NCI-H1436 (cell line): Measurements from ENCODE around the gene DNAH14.
A peak's percentile ranks its signal among the peaks of the same experiment; 100 is the strongest.

ENCODE experiments used
- DNase-seq: peaks from one replicate; lab custom pipeline; 2025; lab: John Stamatoyannopoulos, UW

Gene DNAH14

GRCh38 chr1:225407755-225408154 lies 478.3 kb downstream of the DNAH14 start:
- no peak for DNase-seq

- DNase-seq, result no peak
These were observed 478.8 kb downstream of the DNAH14 start for GRCh38 chr1:225408249-225408648.

GRCh38 chr1:225409051-225409450 lies 479.6 kb downstream of the DNAH14 start:
- DNase-seq, result no peak

- no peak for DNase-seq
These were observed 480.6 kb downstream of the DNAH14 start for GRCh38 chr1:225410036-225410435.

- no peak for DNase-seq
These were observed 482.8 kb downstream of the DNAH14 start for GRCh38 chr1:225412321-225412720.

DNA sequence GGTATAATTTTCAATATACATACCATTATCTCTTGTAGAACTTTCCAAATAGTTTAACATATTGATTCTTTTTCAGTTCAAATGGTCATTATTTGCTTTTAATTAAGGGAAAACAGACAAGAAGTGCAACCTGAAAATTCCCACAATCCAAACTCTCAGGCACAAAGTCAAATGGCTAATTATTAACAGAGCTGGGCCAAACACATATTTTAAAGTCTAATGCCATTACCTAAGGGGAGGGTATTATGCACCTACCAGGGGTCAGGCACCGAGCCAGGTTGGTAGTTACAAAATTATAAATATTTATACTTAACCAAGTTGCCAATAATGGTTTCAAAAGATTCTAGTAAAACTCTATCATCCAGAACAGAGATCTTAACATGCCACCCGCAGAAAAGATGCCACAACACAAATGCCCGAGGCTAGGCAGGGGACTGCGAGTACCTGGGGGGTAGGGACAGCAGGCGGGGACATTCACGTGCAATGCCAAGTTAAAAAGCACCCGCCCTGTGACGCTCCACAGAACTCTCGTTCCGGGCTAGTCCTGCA lies 483.4 kb downstream of the DNAH14 start:
- no peak for DNase-seq

DNA sequence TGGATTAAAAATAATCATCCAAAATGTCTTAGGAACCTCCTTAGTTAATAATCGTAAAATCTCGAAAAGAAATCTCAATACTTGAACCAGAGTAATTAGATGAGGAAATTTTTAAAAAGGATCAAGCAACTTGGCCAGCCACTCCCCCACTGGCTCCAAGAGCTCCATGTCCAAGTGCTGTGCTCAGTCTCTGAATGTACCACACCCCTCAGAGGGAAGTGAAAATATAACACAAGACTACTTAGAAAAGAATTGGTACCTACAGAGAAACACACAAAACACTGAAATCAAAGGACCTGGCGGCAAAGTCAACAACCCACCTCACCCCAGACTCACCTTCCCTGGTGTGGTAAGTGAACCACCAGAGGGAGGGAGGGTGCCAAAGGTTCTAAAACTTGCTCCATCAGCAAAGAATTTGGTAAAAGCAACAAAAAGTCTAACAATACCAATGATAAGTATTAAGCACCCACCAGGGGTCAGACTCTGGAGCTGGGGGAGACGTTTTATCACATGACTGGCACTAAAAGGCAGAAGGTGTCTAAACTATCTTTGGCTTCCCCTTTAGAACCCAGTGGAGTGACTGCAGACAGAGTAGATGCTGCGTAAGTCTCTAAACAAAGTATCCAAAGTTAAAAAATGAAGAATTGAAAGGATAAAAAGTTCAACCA lies 484.4 kb downstream of the DNAH14 start:
- DNase-seq, result no peak

DNA sequence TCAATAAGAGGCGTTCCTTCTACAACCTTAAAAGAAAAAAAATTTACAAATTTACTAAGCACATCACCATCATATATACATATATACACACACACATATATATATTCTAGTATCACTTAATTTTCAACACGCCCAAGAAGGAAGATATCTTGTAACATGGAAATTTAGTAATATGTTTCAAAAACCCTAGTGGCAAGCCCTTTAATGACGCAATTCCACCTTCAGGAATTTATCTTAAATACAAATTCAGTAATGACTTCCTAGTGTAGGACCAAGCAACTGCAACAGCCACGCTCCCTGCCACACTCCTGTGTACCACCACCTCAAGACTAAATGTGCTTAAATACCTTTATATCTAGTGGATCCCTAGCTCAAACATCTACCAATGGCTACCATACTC lies 485.8 kb downstream of the DNAH14 start:
- DNase-seq, result no peak

- no peak for DNase-seq
These were observed 486.7 kb downstream of the DNAH14 start for GRCh38 chr1:225415967-225416745.

- no peak for DNase-seq
These were observed 488.6 kb downstream of the DNAH14 start for GRCh38 chr1:225418059-225418458.

- DNase-seq, result no peak
These were observed 489.1 kb downstream of the DNAH14 start for GRCh38 chr1:225418598-225418997.

- no peak for DNase-seq
These were observed 492.6 kb downstream of the DNAH14 start for GRCh38 chr1:225422031-225422605.

DNA sequence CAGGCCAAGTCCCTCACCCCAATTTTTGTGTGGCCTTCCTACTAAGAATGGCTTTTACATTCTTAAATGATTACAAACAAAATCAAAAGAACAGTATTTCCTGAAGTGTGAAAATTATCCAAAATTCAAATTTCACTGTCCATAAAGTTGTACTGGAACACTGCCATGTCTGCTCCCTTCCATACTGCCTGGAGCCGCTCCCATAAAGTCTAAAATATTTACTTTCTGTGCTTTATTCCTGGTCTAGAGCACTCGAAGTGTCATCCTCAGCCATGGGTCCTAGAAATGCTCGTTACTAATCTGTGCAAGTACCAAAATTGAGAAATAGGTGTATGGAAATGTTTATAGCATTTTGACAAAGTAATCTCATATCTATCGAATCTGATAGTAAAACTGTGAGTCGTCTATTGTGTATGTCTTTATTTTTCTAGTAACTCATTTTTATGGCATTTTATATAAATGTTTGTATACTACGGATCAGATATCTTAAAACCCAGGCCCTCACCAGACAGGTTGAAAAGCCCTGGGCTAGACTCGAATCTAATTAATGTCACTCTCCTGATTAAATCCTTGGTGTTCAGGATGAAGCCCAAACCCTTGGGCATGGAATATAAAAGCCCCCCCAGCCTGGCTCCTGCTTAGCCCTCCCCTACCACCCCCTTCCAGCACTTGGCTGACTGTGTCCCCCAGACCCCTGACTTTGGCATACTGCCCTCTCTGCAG lies 493.5 kb downstream of the DNAH14 start:
- DNase-seq, result no peak

- DNase-seq, result no peak
These were observed 494.0 kb downstream of the DNAH14 start for GRCh38 chr1:225423518-225423855.

DNA sequence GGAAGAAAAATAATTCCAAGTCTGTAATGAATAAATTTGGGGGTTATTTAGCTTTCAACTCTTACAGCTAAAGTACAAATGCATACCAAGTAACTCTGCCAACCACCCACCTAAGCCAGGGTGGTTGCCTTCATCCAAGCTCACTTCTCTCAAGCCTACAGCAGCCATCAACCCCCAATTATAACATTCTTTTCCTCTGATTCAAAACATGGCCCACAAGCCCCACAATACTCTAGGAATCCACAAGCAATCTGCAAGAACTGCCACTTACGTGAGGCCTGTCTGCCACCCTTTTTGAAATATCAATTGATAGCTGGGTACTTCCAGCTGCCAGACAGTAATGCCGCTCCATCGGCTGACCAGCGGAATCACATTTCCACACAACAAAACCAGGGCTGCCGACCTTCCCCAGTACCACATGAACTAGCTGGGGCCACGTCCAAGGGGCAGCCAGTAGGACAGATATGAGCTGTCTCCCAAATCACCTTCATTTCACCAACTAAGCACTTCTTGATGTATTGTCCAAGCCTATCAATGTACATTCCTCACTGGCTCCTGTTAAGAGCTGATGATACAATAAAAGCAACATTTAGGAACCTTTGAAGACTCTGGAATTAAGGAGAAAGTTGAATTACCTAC lies 495.2 kb downstream of the DNAH14 start:
- DNase-seq, result no peak

GRCh38 chr1:225425201-225425786 lies 495.8 kb downstream of the DNAH14 start:
- DNase-seq, result no peak

DNA sequence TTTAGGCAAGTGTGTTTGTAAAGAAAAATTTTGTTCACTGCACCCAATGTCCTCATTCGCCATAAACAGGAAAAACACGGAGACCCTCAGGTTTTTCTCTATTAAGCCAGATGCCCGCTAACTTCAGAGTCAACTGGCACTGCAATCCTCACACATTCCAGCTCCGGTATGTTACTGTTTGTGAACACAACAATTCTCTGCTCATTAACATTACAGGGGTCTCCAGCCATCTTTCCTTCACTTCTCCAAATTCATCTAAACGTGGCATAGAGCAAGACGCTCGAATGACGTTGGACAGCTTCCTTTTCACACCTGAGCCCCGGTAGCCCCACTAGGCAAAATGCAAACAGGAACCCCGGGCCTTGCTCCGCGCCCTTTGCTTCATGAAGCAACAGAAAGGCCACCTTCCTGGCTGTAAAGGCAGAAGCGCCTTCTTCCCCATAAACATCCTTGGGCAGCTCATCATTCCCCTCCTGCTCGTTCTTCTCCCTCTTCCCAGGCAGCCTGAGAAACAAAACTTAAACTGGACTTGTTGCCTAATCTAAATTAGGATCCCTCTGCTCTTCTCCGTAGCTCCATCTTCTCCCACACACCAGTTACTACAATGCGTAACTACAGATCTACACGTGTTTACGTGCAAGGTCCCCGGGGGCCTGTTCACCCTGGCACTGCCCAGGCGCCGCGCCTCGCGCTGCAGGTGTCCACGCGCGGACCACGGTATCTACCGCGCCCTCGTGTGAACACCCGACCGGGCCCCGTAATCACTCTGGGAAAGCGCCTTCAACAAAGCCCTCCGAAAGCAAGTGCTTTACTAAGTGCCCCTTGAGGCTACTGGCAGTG lies 497.1 kb downstream of the DNAH14 start:
- DNase-seq, result peak; percentile 47

- no peak for DNase-seq
These were observed 498.0 kb downstream of the DNAH14 start, which contains the start of gene LBR for GRCh38 chr1:225427235-225428067. LBR (minus strand) TSS chr1:225428038; CDS start chr1:225424075, 3,963 bp downstream.

DNA sequence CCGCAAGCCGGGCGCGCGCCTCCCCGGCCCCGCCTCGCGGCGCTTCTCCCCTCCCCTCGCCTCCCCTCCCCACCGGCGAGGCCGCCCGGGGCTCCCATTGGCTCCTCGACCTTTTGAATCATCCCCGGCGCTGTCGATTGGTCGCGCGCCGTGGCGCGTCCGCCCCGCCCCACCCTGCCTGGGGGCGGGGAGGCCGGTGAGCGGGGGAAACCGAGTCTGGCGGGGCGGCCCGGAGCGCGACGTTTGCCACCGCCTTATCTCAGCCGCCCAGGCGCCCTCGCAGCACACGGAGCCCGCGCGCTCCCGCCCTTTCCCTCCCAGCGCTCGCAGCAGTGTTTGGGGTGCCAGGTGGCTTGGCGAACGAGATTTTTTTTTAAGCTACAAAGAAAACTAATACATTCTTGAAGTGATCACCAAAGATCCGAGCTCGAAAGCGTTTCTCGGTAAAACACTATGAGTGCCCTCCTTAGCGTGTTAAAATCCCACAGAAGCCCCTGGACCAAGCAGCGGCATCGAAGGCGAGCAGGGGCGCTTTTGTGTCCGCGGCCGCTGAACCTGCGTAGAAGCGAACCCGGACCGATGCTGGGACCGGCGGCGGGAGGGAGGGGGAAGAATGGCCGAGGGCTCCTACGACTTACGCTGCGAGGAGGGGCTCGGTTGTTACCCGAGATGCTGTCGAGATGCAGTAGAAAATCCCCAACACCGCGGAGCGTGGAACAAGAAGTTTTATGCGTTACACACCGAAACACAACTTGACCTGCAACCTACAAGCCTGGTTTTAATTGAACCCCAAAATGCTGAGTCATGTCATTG lies 498.8 kb downstream of the DNAH14 start:
- DNase-seq, result peak; percentile 97
